Measurements from ENCODE around the gene RNF7. TPM values are rescaled to one million over a fixed set of nuclear protein-coding genes. Genes with fewer than 3 reads are reported as not detected.

The RNF7 gene
- total and polyA plus RNA-seq, 2 of the 13 experiments (the other 11 are each of a cell fraction or from before 2014, with no cell fraction given), result 66.4 to 94.7 TPM

GRCh38 chr3:141795276-141795675, 57.2 kb downstream of the RNF7 start:
- peaks cover 0 to 9% of the 10 kb centered on the region in 2 experiments; a peak in 2 of 5 replicates for H3K27me3 ChIP-seq (ENCODE audit: control insufficient read depth in 1 of 2, insufficient read depth in 2 of 2, low read length in 2 of 2)
- FAIRE-seq, result no peak
- no peaks in the 10 kb centered on the region for H3K36me3 ChIP-seq (replicated peaks in 1 of 2; ENCODE audit: control insufficient read depth in 1 of 2, insufficient read depth in 2 of 2, low read length in 2 of 2)
- no TSS peak for BruUV-seq (replicated peaks)
- H3K9me3 ChIP-seq (ENCODE audit: low read length), result no peaks in the 10 kb centered on the region
- peaks cover 24% of the 10 kb centered on the region for H3K4me1 ChIP-seq (ENCODE audit: insufficient read depth, low read length)
- H3K4me3 ChIP-seq (replicated peaks in 1 of 3; ENCODE audit: insufficient read depth in 1 of 3, low read depth in 2 of 3, low read length in 3 of 3), result no peak overlapping the region
- in situ Hi-C loops (cut with HindIII; ENCODE audit: extremely low pct_ligation_motif_present, low pct_unique_long_range_greater_than_20kb), result no loop called here
- no peak for DNase-seq (ENCODE audit: low spot score)
- CTCF ChIA-PET (ENCODE audit: low intra/inter-chr PET ratio, low total read pairs), result no interaction called here
- H3K79me2 ChIP-seq (ENCODE audit: insufficient read depth, low read length), result no peaks in the 10 kb centered on the region
- 47% methylated on average over 3 of the region's 4 CpGs for WGBS (ENCODE audit: low lambda C conversion rate)
- ATAC-seq, result no peak
- H4K20me1 ChIP-seq (ENCODE audit: insufficient read depth, low read length), result no peaks in the 10 kb centered on the region
- H3K27ac ChIP-seq (ENCODE audit: extremely low read length, insufficient read depth, low read length), result no peak overlapping the region
- TF ChIP-seq PRDM4 (CRISPR knock-in tag; IDR thresholded peaks at IDR 0.05; ENCODE audit: borderline replicate concordance) (no peak), CEBPG (CRISPR knock-in tag; IDR thresholded peaks at IDR 0.05) (no peak), ZNF562 (CRISPR knock-in tag; IDR thresholded peaks at IDR 0.05; ENCODE audit: borderline replicate concordance) (no peak), ZNF616 (CRISPR knock-in tag; IDR thresholded peaks at IDR 0.05; ENCODE audit: low read depth) (no peak), ZNF317 (CRISPR knock-in tag; IDR thresholded peaks at IDR 0.05) (no peak), GATAD1 (CRISPR knock-in tag; IDR thresholded peaks at IDR 0.05) (no peak), BORCS8-MEF2B (CRISPR knock-in tag; IDR thresholded peaks at IDR 0.05) (no peak), SIN3B (IDR thresholded peaks at IDR 0.05; ENCODE audit: low read length) (no peak), NFATC3 (CRISPR knock-in tag; IDR thresholded peaks at IDR 0.05) (no peak), EZH2 (conservative IDR thresholded peaks at IDR 0.05; ENCODE audit: low read depth, low read length) (no peak)
- H3K4me2 ChIP-seq (ENCODE audit: low read depth, low read length), result no peak overlapping the region
- no peak overlapping the region for H2AFZ ChIP-seq (ENCODE audit: low read length)
- POLR2A ChIA-PET, result no interaction called here
- no peak overlapping the region for H3K9ac ChIP-seq (ENCODE audit: insufficient read depth, low read depth, low read length)
- intact Hi-C loops (cut with micrococcal nuclease; ENCODE audit: unreplicated experiment), result no loop called here
